Glutamatergic neuron (in vitro differentiated cells): Measurements from ENCODE around the gene TMPRSS15. TPM values are rescaled to one million over a fixed set of nuclear protein-coding genes. Genes with fewer than 3 reads are reported as not detected.

Experiments used
- DNase-seq: peaks from one replicate; pipeline ENCODE4 v3.0.0; 2022
- H3K27ac Mint-ChIP-seq: one replicate; pipeline ENCODE4 v1.8.0; 2020; ENCODE audit warnings: mild to moderate bottlenecking, mixed read lengths, inconsistent platforms; ENCODE audit not compliant: unreplicated experiment
- H3K27me3 Mint-ChIP-seq: one replicate; pipeline ENCODE4 v1.8.0; 2020; ENCODE audit warnings: mild to moderate bottlenecking, moderate library complexity, mixed read lengths, inconsistent platforms; ENCODE audit not compliant: unreplicated experiment
- H3K36me3 Mint-ChIP-seq: one replicate; pipeline ENCODE4 v1.8.0; 2020; ENCODE audit warnings: mild to moderate bottlenecking, mixed read lengths, inconsistent platforms; ENCODE audit not compliant: unreplicated experiment
- H3K4me1 Mint-ChIP-seq: one replicate; pipeline ENCODE4 v1.8.0; 2020; ENCODE audit warnings: mild to moderate bottlenecking, low read depth, mixed read lengths, inconsistent platforms; ENCODE audit not compliant: unreplicated experiment
- H3K4me3 Mint-ChIP-seq: one replicate; pipeline ENCODE4 v1.8.0; 2020; ENCODE audit warnings: mild to moderate bottlenecking, mixed read lengths, inconsistent platforms; ENCODE audit not compliant: unreplicated experiment
- H3K9me3 Mint-ChIP-seq: one replicate; pipeline ENCODE4 v1.8.0; 2020; ENCODE audit warnings: mild to moderate bottlenecking, moderate library complexity, mixed read lengths, inconsistent platforms; ENCODE audit not compliant: unreplicated experiment
- total RNA-seq: library from RNA; stranded (reverse); fragmentation: NEBNext Ultra II Directional; extraction: Animal tissue kit (Norgen Biotek cat#: 25700); gene quantifications from one replicate; pipeline ENCODE4 v1.2.1, GENCODE V29; 2021; ENCODE audit not compliant: unreplicated experiment
- TF ChIP-seq, protein P1 (sequence below): fragments of 200-600 bp; sonication (generic); IDR thresholded peaks from one replicate; pipeline ENCODE4 v1.5.0; 2021; ENCODE audit not compliant: partially characterized antibody, unreplicated experiment

The TMPRSS15 gene
- total RNA-seq, 1 donor from 2014 or later, result not detected

DNA sequence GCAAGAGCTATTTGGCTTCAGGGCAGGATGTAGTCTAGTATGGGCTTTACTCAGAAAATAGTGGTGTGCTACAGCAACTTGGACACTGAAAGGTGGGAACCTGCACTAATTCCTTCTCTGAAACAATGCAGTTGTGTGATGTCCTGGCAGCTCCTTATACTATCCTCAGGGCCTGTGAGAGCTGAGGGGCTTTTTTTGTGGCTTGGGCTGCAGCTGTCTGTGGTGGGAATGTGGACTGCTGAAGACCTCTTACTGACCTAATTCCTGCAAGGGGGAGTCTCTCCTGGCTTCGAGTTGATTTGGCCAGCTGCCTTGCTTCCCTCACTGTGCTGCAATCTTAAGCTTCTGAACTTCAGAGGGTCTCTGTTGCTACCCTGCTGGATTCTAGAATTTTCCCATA is 181.2 kb downstream of the TMPRSS15 start:
- H3K9me3 Mint-ChIP-seq, result peaks cover 6% of the 10 kb centered on the region
- H3K4me3 Mint-ChIP-seq, result no peak overlapping the region
- H3K27ac Mint-ChIP-seq, result no peak overlapping the region
- TF ChIP-seq, protein P1, sequence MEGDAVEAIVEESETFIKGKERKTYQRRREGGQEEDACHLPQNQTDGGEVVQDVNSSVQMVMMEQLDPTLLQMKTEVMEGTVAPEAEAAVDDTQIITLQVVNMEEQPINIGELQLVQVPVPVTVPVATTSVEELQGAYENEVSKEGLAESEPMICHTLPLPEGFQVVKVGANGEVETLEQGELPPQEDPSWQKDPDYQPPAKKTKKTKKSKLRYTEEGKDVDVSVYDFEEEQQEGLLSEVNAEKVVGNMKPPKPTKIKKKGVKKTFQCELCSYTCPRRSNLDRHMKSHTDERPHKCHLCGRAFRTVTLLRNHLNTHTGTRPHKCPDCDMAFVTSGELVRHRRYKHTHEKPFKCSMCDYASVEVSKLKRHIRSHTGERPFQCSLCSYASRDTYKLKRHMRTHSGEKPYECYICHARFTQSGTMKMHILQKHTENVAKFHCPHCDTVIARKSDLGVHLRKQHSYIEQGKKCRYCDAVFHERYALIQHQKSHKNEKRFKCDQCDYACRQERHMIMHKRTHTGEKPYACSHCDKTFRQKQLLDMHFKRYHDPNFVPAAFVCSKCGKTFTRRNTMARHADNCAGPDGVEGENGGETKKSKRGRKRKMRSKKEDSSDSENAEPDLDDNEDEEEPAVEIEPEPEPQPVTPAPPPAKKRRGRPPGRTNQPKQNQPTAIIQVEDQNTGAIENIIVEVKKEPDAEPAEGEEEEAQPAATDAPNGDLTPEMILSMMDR, result no peak
- peaks cover 20% of the 10 kb centered on the region for H3K36me3 Mint-ChIP-seq
- no peaks in the 10 kb centered on the region for H3K4me1 Mint-ChIP-seq
- DNase-seq, result no peak
- no peaks in the 10 kb centered on the region for H3K27me3 Mint-ChIP-seq

GRCh38 chr21:18220498-18220897 is 183.1 kb downstream of the TMPRSS15 start:
- peaks cover 20% of the 10 kb centered on the region for H3K36me3 Mint-ChIP-seq
- H3K4me3 Mint-ChIP-seq, result no peak overlapping the region

More at GRCh38 chr21:18220498-18220897, 183.1 kb downstream of the TMPRSS15 start:
- TF ChIP-seq, protein P1, result no peak
- H3K27me3 Mint-ChIP-seq, result peaks cover 1% of the 10 kb centered on the region
- H3K9me3 Mint-ChIP-seq, result peaks cover 6% of the 10 kb centered on the region
- no peak for DNase-seq
- no peak overlapping the region for H3K27ac Mint-ChIP-seq
- H3K4me1 Mint-ChIP-seq, result no peaks in the 10 kb centered on the region

Other genes starting within 250 kb of the TMPRSS15 start
- 5.5 TPM for gene CHODL, start 159.0 kb downstream of the TMPRSS15 start, total RNA-seq